GM23338 (cell line): ENCODE data around the gene AGAP1. TPM values are rescaled to one million over a fixed set of nuclear protein-coding genes. Genes with fewer than 3 reads are reported as not detected.

ENCODE experiments used
- ATAC-seq: fragments of 200-7000 bp; cut with Tn5 transposase; 3 replicates; pipeline ENCODE4 v1.9.1; 2020
- DNase-seq: peaks from one replicate; pipeline ENCODE4 v3.0.0-alpha.2; 2015; ENCODE audit warnings: low spot score
- H2AFZ ChIP-seq: fragments of 200-600 bp; sonication (generic); 2 replicates; pipeline ENCODE4 v1.8.0; 2016; ENCODE audit warnings: antibody characterized with exemption, mild to moderate bottlenecking, moderate library complexity
- H3F3A ChIP-seq: fragments of 200-600 bp; sonication (generic); replicated peaks from 2 replicates; pipeline ENCODE4 v1.8.0; 2017; ENCODE audit warnings: antibody characterized with exemption, mixed run types, low read depth
- H3K27ac ChIP-seq: fragments of 200-600 bp; sonication (generic); 2 replicates; pipeline ENCODE4 v1.6.1; 2016; ENCODE audit warnings: low read depth
- H3K27me3 ChIP-seq: fragments of 200-600 bp; sonication (generic); 2 replicates; pipeline ENCODE4 v1.8.0; 2016; ENCODE audit warnings: mild to moderate bottlenecking, mixed run types, moderate library complexity; ENCODE audit not compliant: insufficient read depth
- H3K36me3 ChIP-seq: fragments of 200-600 bp; sonication (generic); 2 replicates; pipeline ENCODE4 v1.8.0; 2016; ENCODE audit warnings: mild to moderate bottlenecking; ENCODE audit not compliant: insufficient read depth
- H3K4me1 ChIP-seq: fragments of 200-600 bp; sonication (generic); 2 replicates; pipeline ENCODE4 v1.8.0; 2016; ENCODE audit warnings: mild to moderate bottlenecking, moderate library complexity; ENCODE audit not compliant: insufficient read depth
- H3K4me2 ChIP-seq: fragments of 200-600 bp; sonication (generic); 2 replicates; pipeline ENCODE4 v1.7.1; 2017; ENCODE audit warnings: mixed run types
- H3K4me3 ChIP-seq: fragments of 200-600 bp; sonication (generic); 2 replicates; pipeline ENCODE4 v1.6.1; 2016; ENCODE audit warnings: mixed run types
- H3K79me2 ChIP-seq: fragments of 200-600 bp; sonication (generic); replicated peaks from 2 replicates; pipeline ENCODE4 v1.8.0; 2017; ENCODE audit warnings: mild to moderate bottlenecking; ENCODE audit not compliant: insufficient read depth
- H3K9me2 ChIP-seq: fragments of 200-600 bp; sonication (generic); 2 replicates; pipeline ENCODE4 v1.8.0; 2017; ENCODE audit not compliant: insufficient read depth
- H4K20me1 ChIP-seq: fragments of 200-600 bp; sonication (generic); replicated peaks from 2 replicates; pipeline ENCODE4 v1.8.0; 2017; ENCODE audit warnings: mild to moderate bottlenecking; ENCODE audit not compliant: insufficient read depth
- H3K27ac Mint-ChIP-seq: 2 replicates; pipeline ENCODE4 v1.8.0; 2020; ENCODE audit warnings: inconsistent platforms, mild to moderate bottlenecking, moderate library complexity, mixed read lengths
- H3K27me3 Mint-ChIP-seq: 3 replicates; pipeline ENCODE4 v1.8.0; 2022; ENCODE audit warnings: low read depth, mild to moderate bottlenecking, moderate library complexity, mixed read lengths, inconsistent platforms; ENCODE audit not compliant: insufficient read depth, poor library complexity
- H3K36me3 Mint-ChIP-seq: 3 replicates; pipeline ENCODE4 v1.8.0; 2021; ENCODE audit warnings: low read depth, mild to moderate bottlenecking, inconsistent platforms, moderate library complexity, mixed read lengths
- H3K4me1 Mint-ChIP-seq: 3 replicates; pipeline ENCODE4 v1.8.0; 2020; ENCODE audit warnings: mild to moderate bottlenecking, inconsistent platforms, mixed read lengths
- H3K4me3 Mint-ChIP-seq: 3 replicates; pipeline ENCODE4 v1.8.0; 2021; ENCODE audit warnings: moderate library complexity, mild to moderate bottlenecking, inconsistent platforms, mixed read lengths
- H3K9me3 Mint-ChIP-seq: 3 replicates; pipeline ENCODE4 v1.8.0; 2020; ENCODE audit warnings: moderate library complexity, mild to moderate bottlenecking, inconsistent platforms, mixed read lengths
- CREB1 ChIP-seq: fragments of 250-450 bp; sonication (Bioruptor Pico); IDR thresholded peaks from 2 replicates; pipeline ENCODE4 v1.5.0; 2020; ENCODE audit warnings: low read depth, mild to moderate bottlenecking, moderate library complexity
- CTCF ChIP-seq, 2 experiments: fragments of 200-600 bp in 1 of 2; sonication (generic) in 1 of 2; conservative IDR thresholded peaks; 2 replicates each; pipeline versions ENCODE4 v1.5.1 to v1.6.1; 2016 to 2017; ENCODE audit warnings: antibody characterized with exemption in 2 of 2, low read depth in 2 of 2, mild to moderate bottlenecking in 2 of 2, moderate library complexity in 1 of 2
- EZH2phosphoT487 ChIP-seq: fragments of 200-600 bp; sonication (generic); IDR thresholded peaks from one replicate; pipeline ENCODE4 v1.8.1; 2018; ENCODE audit warnings: antibody characterized with exemption; ENCODE audit not compliant: unreplicated experiment
- JUNB ChIP-seq: IDR thresholded peaks from one replicate; pipeline ENCODE4 v1.6.1; 2016; ENCODE audit warnings: antibody characterized with exemption; ENCODE audit not compliant: unreplicated experiment
- NANOG ChIP-seq: IDR thresholded peaks from 2 replicates; pipeline ENCODE4 v1.6.1; 2016; ENCODE audit warnings: antibody characterized with exemption, borderline replicate concordance
- POLR2AphosphoS5 ChIP-seq: IDR thresholded peaks from 2 replicates; pipeline ENCODE4 v1.6.1; 2016; ENCODE audit warnings: antibody characterized with exemption, low read depth
- REST ChIP-seq: IDR thresholded peaks from one replicate; pipeline ENCODE4 v1.6.1; 2018; ENCODE audit warnings: antibody characterized with exemption; ENCODE audit not compliant: unreplicated experiment
- STAT1 ChIP-seq: IDR thresholded peaks from one replicate; pipeline ENCODE4 v1.6.1; 2016; ENCODE audit warnings: antibody characterized with exemption; ENCODE audit not compliant: unreplicated experiment
- ZNF114 ChIP-seq: fragments of 250-450 bp; sonication (Bioruptor Pico); IDR thresholded peaks from 2 replicates; pipeline ENCODE4 v1.5.0; 2020; ENCODE audit warnings: mild to moderate bottlenecking, moderate library complexity
- ZNF331 ChIP-seq: fragments of 250-450 bp; sonication (Bioruptor Pico); IDR thresholded peaks from 2 replicates; pipeline ENCODE4 v1.5.0; 2020; ENCODE audit warnings: low read depth, mild to moderate bottlenecking, moderate library complexity
- polyA plus RNA-seq: library from polyadenylated mRNA; unstranded; fragments of >200 nt; fragmentation: Nextera tagmentation; extraction: Ambion mirVana; gene quantifications from 2 replicates; pipeline ENCODE4 v1.2.1, GENCODE V29; 2016
- total RNA-seq: library from RNA; depleted of rRNA; stranded (reverse); fragments of >200 nt; shearing (Covaris generic); gene quantifications from 2 replicates; pipeline ENCODE4 v1.2.3, GENCODE V29; 2014
- TF ChIP-seq, protein P1 (sequence below): IDR thresholded peaks from 2 replicates; pipeline ENCODE4 v1.6.1; 2016; ENCODE audit warnings: antibody characterized with exemption

The AGAP1 gene
- total and polyA plus RNA-seq, 2 experiments from 2014 or later, result 13.3 to 27.9 TPM

GRCh38 chr2:236113425-236113824 lies 619.6 kb downstream of the AGAP1 start:
- H3K4me1 Mint-ChIP-seq, result peaks cover 35% of the 10 kb centered on the region
- DNase-seq (no peak), ATAC-seq (no peak)
- no peaks in the 10 kb centered on the region for H3K79me2 ChIP-seq
- TF ChIP-seq ZNF114 (CRISPR knock-in tag) (no peak), JUNB (no peak), EZH2phosphoT487 (no peak), ZNF331 (no peak), STAT1 (no peak), NANOG (no peak), REST (no peak)
- H2AFZ ChIP-seq, result no peak overlapping the region
- peaks cover 4% of the 10 kb centered on the region; the same call in 2 of the 3 replicates for H3K36me3 Mint-ChIP-seq
- H3K4me3 ChIP-seq, result no peak overlapping the region
- no peaks in the 10 kb centered on the region for H3K9me2 ChIP-seq
- no peak overlapping the region for H3K27ac Mint-ChIP-seq
- no peak overlapping the region for H3K27ac ChIP-seq
- H3K4me2 ChIP-seq, result no peak overlapping the region
- H3F3A ChIP-seq, result 0 out of 2 replicates have a peak, but pooled peaks cover 3% of the 10 kb centered on the region
- H3K36me3 ChIP-seq, result no peaks in the 10 kb centered on the region
- H3K27me3 Mint-ChIP-seq, result peaks cover 23% of the 10 kb centered on the region
- 0 out of 2 replicates have a peak, but pooled peaks cover 4% of the 10 kb centered on the region for H3K27me3 ChIP-seq
- no peaks in the 10 kb centered on the region for H3K9me3 Mint-ChIP-seq
- no peak overlapping the region for H3K4me3 Mint-ChIP-seq
- H4K20me1 ChIP-seq, result peaks cover 3% of the 10 kb centered on the region; the same call in 1 of the 2 replicates
- H3K4me1 ChIP-seq, result peaks cover 22% of the 10 kb centered on the region

DNA sequence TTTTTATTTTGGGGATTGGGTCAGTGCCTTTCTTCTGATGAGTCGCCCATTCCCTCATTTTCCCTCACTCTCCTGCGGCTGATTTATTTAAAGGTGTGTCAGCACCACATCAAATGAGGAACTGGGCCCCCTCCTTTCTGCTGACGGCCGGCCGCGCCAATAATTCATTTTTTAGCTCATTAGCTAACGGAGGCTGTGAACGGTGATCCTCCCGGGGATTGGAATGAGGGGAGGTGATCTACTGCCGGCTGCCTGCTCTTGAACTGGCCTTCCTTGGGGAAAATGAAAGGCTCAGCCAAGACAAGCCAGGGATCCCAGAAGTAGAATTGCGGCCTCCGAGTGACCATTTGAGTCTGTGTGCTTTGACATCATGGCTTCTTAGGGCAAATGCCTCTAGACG lies 620.1 kb downstream of the AGAP1 start:
- peaks cover 35% of the 10 kb centered on the region for H3K4me1 Mint-ChIP-seq
- TF ChIP-seq EZH2phosphoT487, result no peak
- no peak for TF ChIP-seq ZNF114 (CRISPR knock-in tag)
- no peak for TF ChIP-seq POLR2AphosphoS5
- no peak for TF ChIP-seq CREB1
- TF ChIP-seq, protein P1, sequence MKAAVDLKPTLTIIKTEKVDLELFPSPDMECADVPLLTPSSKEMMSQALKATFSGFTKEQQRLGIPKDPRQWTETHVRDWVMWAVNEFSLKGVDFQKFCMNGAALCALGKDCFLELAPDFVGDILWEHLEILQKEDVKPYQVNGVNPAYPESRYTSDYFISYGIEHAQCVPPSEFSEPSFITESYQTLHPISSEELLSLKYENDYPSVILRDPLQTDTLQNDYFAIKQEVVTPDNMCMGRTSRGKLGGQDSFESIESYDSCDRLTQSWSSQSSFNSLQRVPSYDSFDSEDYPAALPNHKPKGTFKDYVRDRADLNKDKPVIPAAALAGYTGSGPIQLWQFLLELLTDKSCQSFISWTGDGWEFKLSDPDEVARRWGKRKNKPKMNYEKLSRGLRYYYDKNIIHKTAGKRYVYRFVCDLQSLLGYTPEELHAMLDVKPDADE, result no peak
- TF ChIP-seq STAT1, result no peak
- TF ChIP-seq NANOG, result no peak
- TF ChIP-seq CTCF (conservative IDR thresholded peaks at IDR 0.05; ENCODE audit: low read depth in 2 of 2), result no peak

More for the DNA sequence above, 620.1 kb downstream of the AGAP1 start:
- no peaks in the 10 kb centered on the region for H3K79me2 ChIP-seq
- H3K4me3 Mint-ChIP-seq, result no peak overlapping the region
- H4K20me1 ChIP-seq, result 0 out of 2 replicates have a peak, but pooled peaks cover 3% of the 10 kb centered on the region
- no peaks in the 10 kb centered on the region for H3K9me3 Mint-ChIP-seq
- H3K27me3 ChIP-seq, result peaks cover 6% of the 10 kb centered on the region; the same call in 1 of the 2 replicates
- no peak overlapping the region for H3K4me3 ChIP-seq
- H3K36me3 Mint-ChIP-seq, result peaks cover 4% of the 10 kb centered on the region; the same call in 2 of the 3 replicates
- no peak overlapping the region for H3K27ac ChIP-seq
- 0 out of 2 replicates have a peak, but pooled peaks cover under 1% of the 10 kb centered on the region for H3F3A ChIP-seq
- H2AFZ ChIP-seq, result no peak overlapping the region
- H3K4me2 ChIP-seq, result no peak overlapping the region
- H3K4me1 ChIP-seq, result peaks cover 18% of the 10 kb centered on the region
- DNase-seq (no peak), ATAC-seq (no peak)
- no peak overlapping the region for H3K27ac Mint-ChIP-seq
- H3K36me3 ChIP-seq, result no peaks in the 10 kb centered on the region
- peaks cover 27% of the 10 kb centered on the region for H3K27me3 Mint-ChIP-seq
- H3K9me2 ChIP-seq, result no peaks in the 10 kb centered on the region
